Caco-2 (cell line): Measurements from ENCODE around the gene FBXO10. TPM values are rescaled to one million over a fixed set of nuclear protein-coding genes. Genes with fewer than 3 reads are reported as not detected.

Experiments
- BruUV-seq: library from RNA; stranded (reverse); fragments of 400-500 nt; replicated peaks from 2 replicates; lab custom pipeline; 2021; lab: Mats Ljungman, UMichigan
- CTCF ChIA-PET: fragments of 300-600 bp; sonication (Branson Sonifier 250); formaldehyde crosslinking; loops from one replicate; lab custom pipeline; 2022; ENCODE audit warnings: antibody characterized with exemption; lab: Charles Lee
- POLR2A ChIA-PET: fragments of 300-600 bp; sonication (Branson Sonifier 250); formaldehyde crosslinking; loops from one replicate; lab custom pipeline; 2022; ENCODE audit warnings: antibody characterized with exemption; lab: Charles Lee
- DNase-seq, 2 experiments: peaks; one replicate each; pipeline versions ENCODE4 v3.0.0 to v3.0.0-alpha.2; 2020 to 2022
- H3K27me3 ChIP-seq: replicated peaks from 2 replicates; pipeline ENCODE4 v1.6.0; 2011; ENCODE audit warnings: low read length; ENCODE audit not compliant: control insufficient read depth, insufficient read depth
- H3K36me3 ChIP-seq: 2 replicates; pipeline ENCODE4 v1.5.1; 2011; ENCODE audit warnings: low read length; ENCODE audit not compliant: control insufficient read depth, insufficient read depth
- H3K4me1 ChIP-seq: fragments of 250-450 bp; sonication (Bioruptor Pico); 2 replicates; pipeline ENCODE4 v1.5.1; 2020; ENCODE audit warnings: mild to moderate bottlenecking
- H3K4me3 ChIP-seq: 2 replicates; pipeline ENCODE4 v1.5.1; 2011; ENCODE audit warnings: low read depth, mild to moderate bottlenecking, control low read depth, low read length
- H3K9me3 ChIP-seq: fragments of 250-450 bp; sonication (Bioruptor Pico); 2 replicates; pipeline ENCODE4 v1.5.1; 2020; ENCODE audit warnings: mild to moderate bottlenecking, moderate library complexity
- H3K27ac Mint-ChIP-seq: one replicate; pipeline ENCODE4 v1.8.0; 2022; ENCODE audit warnings: mixed read lengths; ENCODE audit not compliant: unreplicated experiment
- H3K27me3 Mint-ChIP-seq: one replicate; pipeline ENCODE4 v1.8.0; 2022; ENCODE audit warnings: mixed read lengths; ENCODE audit not compliant: insufficient read depth, unreplicated experiment
- H3K36me3 Mint-ChIP-seq: one replicate; pipeline ENCODE4 v1.8.0; 2022; ENCODE audit warnings: mild to moderate bottlenecking, mixed read lengths; ENCODE audit not compliant: insufficient read depth, unreplicated experiment
- H3K4me1 Mint-ChIP-seq: one replicate; pipeline ENCODE4 v1.8.0; 2022; ENCODE audit warnings: low read depth, mixed read lengths; ENCODE audit not compliant: unreplicated experiment
- H3K4me3 Mint-ChIP-seq: one replicate; pipeline ENCODE4 v1.8.0; 2022; ENCODE audit warnings: mild to moderate bottlenecking, moderate library complexity, mixed read lengths; ENCODE audit not compliant: unreplicated experiment
- H3K9me3 Mint-ChIP-seq: one replicate; pipeline ENCODE4 v1.8.0; 2022; ENCODE audit warnings: mixed read lengths; ENCODE audit not compliant: unreplicated experiment
- intact Hi-C: fragments of 100-400 bp; cut with micrococcal nuclease; formaldehyde crosslinking; loops from one replicate; pipeline ENCODE4 v1.10.0; 2022; ENCODE audit not compliant: unreplicated experiment
- total RNA-seq: library from RNA; stranded (reverse); gene quantifications from 2 replicates; pipeline ENCODE4 v1.2.3, GENCODE V29; 2022
- TF ChIP-seq, protein P1 (sequence below), 2 experiments: fragments of 200-600 bp in 1 of 2; IDR thresholded peaks; 1 replicate in 1 of 2; 2 replicates in 1 of 2; pipeline versions ENCODE4 v1.5.1 to v1.8.0; 2011 to 2022; ENCODE audit warnings: antibody characterized with exemption in 1 of 2, control low read depth in 1 of 2, inconsistent platforms in 1 of 2, low read depth in 1 of 2, low read length in 1 of 2, mild to moderate bottlenecking in 1 of 2, moderate library complexity in 1 of 2; ENCODE audit not compliant: insufficient read depth in 1 of 2, severe bottlenecking in 1 of 2, unreplicated experiment in 1 of 2

FBXO10 gene
- total RNA-seq, 1 experiment from 2014 or later, result 6.9 TPM

DNA sequence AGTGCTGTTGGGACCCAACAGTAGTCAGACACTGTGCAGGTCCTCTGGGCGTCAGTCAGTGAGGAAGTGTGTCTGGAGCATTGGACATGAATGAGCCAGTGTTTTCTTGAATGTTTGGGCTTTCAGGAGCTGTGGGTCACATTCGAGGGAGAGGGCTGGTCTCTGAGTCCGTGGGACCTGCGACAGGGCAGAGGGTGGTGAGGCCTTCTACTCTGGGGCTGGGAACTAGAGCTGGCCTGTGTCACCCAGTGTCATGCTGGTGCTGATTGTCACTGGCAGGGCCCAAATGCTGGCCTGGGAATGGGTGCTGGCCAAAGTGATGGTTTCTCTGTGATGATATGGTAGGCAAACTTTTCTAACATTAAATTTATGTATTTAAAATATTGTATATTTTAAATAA is 80.2 kb downstream of the FBXO10 start:
- Histone ChIP-seq H3K27me3 (no peaks in the 10 kb centered on the region), H3K4me3 (no peak overlapping the region), H3K9me3 (no peaks in the 10 kb centered on the region), H3K4me1 (no peaks in the 10 kb centered on the region), H3K36me3 (no peaks in the 10 kb centered on the region; the same call in none of the 2 replicates)
- H3K4me3 Mint-ChIP-seq, result no peak overlapping the region
- H3K27me3 Mint-ChIP-seq, result no peaks in the 10 kb centered on the region
- H3K27ac Mint-ChIP-seq, result no peak overlapping the region
- no peak for DNase-seq
- BruUV-seq, result no TSS peak
- H3K9me3 Mint-ChIP-seq, result no peaks in the 10 kb centered on the region
- peaks cover 43% of the 10 kb centered on the region for H3K36me3 Mint-ChIP-seq
- intact Hi-C loops, result no loop called here
- TF ChIP-seq, protein P1, sequence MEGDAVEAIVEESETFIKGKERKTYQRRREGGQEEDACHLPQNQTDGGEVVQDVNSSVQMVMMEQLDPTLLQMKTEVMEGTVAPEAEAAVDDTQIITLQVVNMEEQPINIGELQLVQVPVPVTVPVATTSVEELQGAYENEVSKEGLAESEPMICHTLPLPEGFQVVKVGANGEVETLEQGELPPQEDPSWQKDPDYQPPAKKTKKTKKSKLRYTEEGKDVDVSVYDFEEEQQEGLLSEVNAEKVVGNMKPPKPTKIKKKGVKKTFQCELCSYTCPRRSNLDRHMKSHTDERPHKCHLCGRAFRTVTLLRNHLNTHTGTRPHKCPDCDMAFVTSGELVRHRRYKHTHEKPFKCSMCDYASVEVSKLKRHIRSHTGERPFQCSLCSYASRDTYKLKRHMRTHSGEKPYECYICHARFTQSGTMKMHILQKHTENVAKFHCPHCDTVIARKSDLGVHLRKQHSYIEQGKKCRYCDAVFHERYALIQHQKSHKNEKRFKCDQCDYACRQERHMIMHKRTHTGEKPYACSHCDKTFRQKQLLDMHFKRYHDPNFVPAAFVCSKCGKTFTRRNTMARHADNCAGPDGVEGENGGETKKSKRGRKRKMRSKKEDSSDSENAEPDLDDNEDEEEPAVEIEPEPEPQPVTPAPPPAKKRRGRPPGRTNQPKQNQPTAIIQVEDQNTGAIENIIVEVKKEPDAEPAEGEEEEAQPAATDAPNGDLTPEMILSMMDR (IDR thresholded peaks at IDR 0.05; ENCODE audit: insufficient read depth in 1 of 2, low read depth in 1 of 2, low read length in 1 of 2, severe bottlenecking in 1 of 2, unreplicated experiment in 1 of 2), result no peak
- ChIA-PET POLR2A (no interaction called here), CTCF (no interaction called here)
- H3K4me1 Mint-ChIP-seq, result no peaks in the 10 kb centered on the region

DNA sequence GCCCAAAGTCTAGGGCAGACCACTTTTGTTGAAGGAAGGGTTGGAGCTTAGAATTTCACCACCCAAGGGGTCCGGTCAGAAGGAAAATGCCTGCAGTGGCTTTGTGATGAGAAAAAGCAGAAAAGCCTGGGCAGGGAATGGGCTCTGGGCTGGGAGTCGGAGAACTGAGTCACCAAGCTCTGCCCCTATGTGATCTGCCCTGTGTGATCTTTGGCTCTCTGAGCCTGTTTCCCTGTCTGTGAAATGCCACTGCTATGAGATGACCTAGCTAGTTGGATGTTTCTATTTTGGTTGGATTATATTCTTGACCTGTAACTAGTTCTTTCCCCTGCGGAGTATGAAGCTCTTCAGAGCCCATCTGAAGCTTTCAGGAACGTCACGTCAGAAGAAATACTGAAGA is 80.6 kb downstream of the FBXO10 start:
- Histone ChIP-seq H3K36me3 (no peaks in the 10 kb centered on the region; the same call in none of the 2 replicates), H3K4me3 (no peak overlapping the region), H3K4me1 (no peaks in the 10 kb centered on the region), H3K27me3 (no peaks in the 10 kb centered on the region), H3K9me3 (no peaks in the 10 kb centered on the region)
- intact Hi-C loops, result no loop called here
- no peaks in the 10 kb centered on the region for H3K4me1 Mint-ChIP-seq
- no peaks in the 10 kb centered on the region for H3K27me3 Mint-ChIP-seq
- no peak for DNase-seq
- TF ChIP-seq, protein P1 (IDR thresholded peaks at IDR 0.05; ENCODE audit: insufficient read depth in 1 of 2, low read depth in 1 of 2, low read length in 1 of 2, severe bottlenecking in 1 of 2, unreplicated experiment in 1 of 2), result no peak
- peaks cover 46% of the 10 kb centered on the region for H3K36me3 Mint-ChIP-seq
- no peak overlapping the region for H3K4me3 Mint-ChIP-seq
- no peaks in the 10 kb centered on the region for H3K9me3 Mint-ChIP-seq
- CTCF ChIA-PET, result no interaction called here
- POLR2A ChIA-PET, result no interaction called here
- no TSS peak for BruUV-seq
- H3K27ac Mint-ChIP-seq, result no peak overlapping the region

DNA sequence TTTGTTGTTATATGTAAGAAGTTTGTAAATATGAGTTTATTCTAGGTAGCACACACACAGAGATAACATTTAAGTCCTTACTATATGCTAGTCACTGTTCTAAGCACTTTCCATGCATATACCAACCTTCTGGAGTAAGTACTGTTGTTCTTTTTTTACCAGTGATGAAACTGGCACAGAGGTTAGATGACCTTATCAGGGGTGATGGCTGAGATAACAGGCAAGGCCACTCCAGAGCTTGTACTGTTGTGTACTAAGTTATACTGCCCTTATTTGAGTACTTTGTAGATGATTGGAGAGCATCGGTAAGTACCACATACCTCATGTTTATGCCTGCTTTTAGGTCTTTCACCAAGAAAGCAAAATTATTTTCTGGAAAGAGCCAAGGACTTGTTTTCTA is 84.2 kb downstream of the FBXO10 start:
- Histone ChIP-seq H3K27me3 (no peaks in the 10 kb centered on the region), H3K4me1 (peaks cover 5% of the 10 kb centered on the region; the same call in 1 of the 2 replicates), H3K36me3 (peaks cover 1% of the 10 kb centered on the region), H3K9me3 (no peaks in the 10 kb centered on the region), H3K4me3 (no peak overlapping the region)
- ChIA-PET POLR2A (no interaction called here), CTCF (interaction anchor here (0.5 kb wide), 1 partner anchor 135 kb away, joined by 6 read pairs; no protein-coding TSS in a partner anchor)
- TF ChIP-seq, protein P1 (IDR thresholded peaks at IDR 0.05; ENCODE audit: insufficient read depth in 1 of 2, low read depth in 1 of 2, low read length in 1 of 2, severe bottlenecking in 1 of 2, unreplicated experiment in 1 of 2), result no peak
- no peaks in the 10 kb centered on the region for H3K9me3 Mint-ChIP-seq
- H3K4me1 Mint-ChIP-seq, result peaks cover 5% of the 10 kb centered on the region
- no peaks in the 10 kb centered on the region for H3K27me3 Mint-ChIP-seq
- BruUV-seq, result no TSS peak
- no peak for DNase-seq
- H3K27ac Mint-ChIP-seq, result no peak overlapping the region
- no peak overlapping the region for H3K4me3 Mint-ChIP-seq
- intact Hi-C loops, result no loop called here
- peaks cover 59% of the 10 kb centered on the region for H3K36me3 Mint-ChIP-seq
